GM21737 (cell line): Measurements from ENCODE around the gene VPS37B.
"Not testable (repeated sequence)": the region's sequence is repeated elsewhere in the genome, so short reads cannot be mapped to it uniquely, and the experiment has no call there.

Experiments
- ATAC-seq: cut with Tn5 transposase; IDR thresholded peaks from one replicate; pipeline ENCODE4 v1.9.1; 2021; ENCODE audit warnings: mild to moderate bottlenecking, moderate library complexity; ENCODE audit not compliant: unreplicated experiment

Gene VPS37B

DNA sequence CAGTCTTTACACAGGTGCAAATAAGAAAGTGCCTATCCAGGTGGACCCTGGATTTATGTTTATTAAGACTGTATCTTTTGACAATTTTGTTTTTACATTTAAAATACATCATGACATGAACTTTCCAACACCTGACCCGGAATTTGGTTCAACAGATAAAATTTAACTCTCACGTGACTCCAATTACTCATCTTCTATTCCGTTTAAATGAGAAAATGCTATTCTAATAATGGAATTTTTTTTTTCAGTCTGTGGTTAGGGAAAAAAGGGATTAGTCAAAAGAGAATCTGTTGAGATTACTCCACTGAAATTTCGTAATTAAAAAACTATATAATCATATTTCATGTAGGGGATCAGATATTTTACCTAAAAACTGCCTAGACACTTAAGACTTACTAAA lies 11.1 kb downstream of the VPS37B start:
- no peak for ATAC-seq

GRCh38 chr12:122884091-122884826 lies 11.7 kb downstream of the VPS37B start:
- ATAC-seq = no peak

- no peak for ATAC-seq
Measured at GRCh38 chr12:122882908-122883558, 12.9 kb downstream of the VPS37B start.

DNA sequence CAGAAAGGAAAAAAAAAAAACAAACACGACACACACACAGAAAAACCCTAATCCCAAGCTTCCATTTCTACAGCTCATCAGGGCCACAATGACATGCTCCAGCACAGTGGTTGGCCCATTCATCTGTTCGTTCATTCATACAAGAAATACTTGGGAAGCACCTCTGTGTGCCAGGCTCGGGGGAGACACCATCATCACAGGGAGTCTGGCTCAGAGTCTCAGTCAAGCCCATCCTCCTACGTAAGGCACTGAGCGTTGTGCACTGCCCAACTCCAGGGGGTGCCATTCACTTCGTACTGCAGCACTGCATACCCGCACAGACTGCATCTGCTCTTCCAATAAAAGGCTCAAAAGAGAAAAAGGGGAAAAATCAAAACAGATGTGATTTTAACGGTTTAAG lies 15.3 kb downstream of the VPS37B start:
- ATAC-seq = no peak

- ATAC-seq = no peak
Measured at GRCh38 chr12:122880155-122880667, 15.7 kb downstream of the VPS37B start.

GRCh38 chr12:122878780-122879612 lies 16.9 kb downstream of the VPS37B start:
- ATAC-seq = no peak

- ATAC-seq = no peak
Measured at GRCh38 chr12:122876731-122877130, 19.2 kb downstream of the VPS37B start.

DNA sequence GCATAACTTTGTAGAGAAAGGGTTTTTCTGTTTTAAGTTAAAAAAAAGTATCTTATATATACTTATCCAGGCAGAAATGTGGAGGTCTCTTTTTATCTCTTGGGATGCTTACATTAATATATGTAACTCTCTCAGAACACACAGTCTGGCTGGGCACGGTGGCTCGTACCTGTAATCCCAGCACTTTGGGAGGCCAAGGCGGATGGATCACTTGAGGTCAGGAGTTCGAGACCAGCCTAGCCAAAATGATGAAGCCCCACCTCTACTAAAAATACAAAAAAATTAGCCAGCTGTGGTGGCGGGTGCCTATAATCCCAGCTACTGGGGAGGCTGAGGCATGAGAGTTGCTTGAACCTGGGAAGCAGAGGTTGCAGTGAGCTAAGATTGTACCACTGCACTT lies 19.6 kb downstream of the VPS37B start:
- not testable (repeated sequence) for ATAC-seq

GRCh38 chr12:122875590-122876220 lies 20.2 kb downstream of the VPS37B start:
- ATAC-seq = no peak

GRCh38 chr12:122874081-122874480 lies 21.8 kb downstream of the VPS37B start:
- no peak for ATAC-seq

DNA sequence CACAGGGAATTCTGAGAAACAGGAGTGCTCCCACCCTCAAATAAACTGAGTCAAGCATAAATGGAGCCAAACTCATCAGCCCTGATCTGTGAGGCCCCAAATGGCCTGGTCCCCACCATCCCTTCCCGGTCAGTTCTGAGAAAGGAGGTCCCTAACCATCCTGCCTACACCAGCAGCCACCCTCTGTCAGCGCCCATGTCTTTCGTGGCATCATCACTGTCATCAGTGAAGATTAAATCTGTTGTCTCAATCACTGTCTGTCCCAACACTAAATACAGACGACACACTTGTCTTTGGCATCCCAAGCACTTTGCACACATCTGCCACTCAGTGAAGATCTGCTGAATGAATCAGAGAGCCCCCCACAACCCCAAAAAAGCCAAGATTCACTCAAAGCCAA lies 22.4 kb downstream of the VPS37B start:
- no peak for ATAC-seq

- ATAC-seq = no peak
Measured at GRCh38 chr12:122872815-122873361, 23.0 kb downstream of the VPS37B start.

GRCh38 chr12:122871851-122872780 lies 23.8 kb downstream of the VPS37B start:
- ATAC-seq = no peak

- ATAC-seq = no peak
Measured at GRCh38 chr12:122870867-122871664, 24.9 kb downstream of the VPS37B start.

- no peak for ATAC-seq
Measured at GRCh38 chr12:122870163-122870842, 25.6 kb downstream of the VPS37B start.

- ATAC-seq = no peak
Measured at GRCh38 chr12:122869207-122869973, 26.5 kb downstream of the VPS37B start.

GRCh38 chr12:122868471-122869177 lies 27.3 kb downstream of the VPS37B start:
- ATAC-seq = no peak
